H4 (cell line): ENCODE measurements around the gene CHRM1. TPM values are rescaled to one million over a fixed set of nuclear protein-coding genes. Genes with fewer than 3 reads are reported as not detected.

ENCODE experiments used
- DNase-seq: peaks from one replicate; pipeline ENCODE4 v3.0.0-alpha.2; 2015; ENCODE audit warnings: low spot score
- total RNA-seq: library from RNA; depleted of rRNA; stranded (reverse); fragments of >200 nt; shearing (Covaris generic); gene quantifications from 2 replicates; pipeline ENCODE4 v1.2.3, GENCODE V29; 2014

CHRM1 gene
- total RNA-seq, 1 experiment from 2014 or later, result not detected

- DNase-seq, result no peak
These were observed 15.9 kb downstream of the CHRM1 start for GRCh38 chr11:62905296-62905695.

GRCh38 chr11:62902932-62903331 lies 18.2 kb downstream of the CHRM1 start:
- DNase-seq, result no peak

GRCh38 chr11:62898027-62898426 lies 23.1 kb downstream of the CHRM1 start:
- DNase-seq, result no peak

GRCh38 chr11:62897311-62897710 lies 23.9 kb downstream of the CHRM1 start:
- no peak for DNase-seq

- DNase-seq, result no peak
These were observed 25.1 kb downstream of the CHRM1 start for GRCh38 chr11:62896049-62896448.

GRCh38 chr11:62895501-62895900 lies 25.7 kb downstream of the CHRM1 start:
- no peak for DNase-seq

GRCh38 chr11:62892077-62892922 lies 28.9 kb downstream of the CHRM1 start:
- DNase-seq, result no peak

- no peak for DNase-seq
These were observed 31.4 kb downstream of the CHRM1 start for GRCh38 chr11:62889484-62890437.

GRCh38 chr11:62889126-62889483 lies 32.1 kb downstream of the CHRM1 start:
- DNase-seq, result no peak

GRCh38 chr11:62888406-62888805 lies 32.8 kb downstream of the CHRM1 start:
- DNase-seq, result no peak

- DNase-seq, result no peak
These were observed 35.9 kb downstream of the CHRM1 start for GRCh38 chr11:62885137-62885750.

- DNase-seq, result no peak
These were observed 37.5 kb downstream of the CHRM1 start for GRCh38 chr11:62883673-62884072.

- no peak for DNase-seq
These were observed 38.2 kb downstream of the CHRM1 start for GRCh38 chr11:62882788-62883501.

- DNase-seq, result no peak
These were observed 38.8 kb downstream of the CHRM1 start for GRCh38 chr11:62882431-62882749.

- peak; percentile 98 for DNase-seq
These were observed 39.4 kb downstream of the CHRM1 start for GRCh38 chr11:62881579-62882430.

GRCh38 chr11:62880803-62881578 lies 40.2 kb downstream of the CHRM1 start, which contains the start of gene SLC3A2:
Gene SLC3A2, plus strand, starts transcription at chr11:62880896. Its CDS starts 128 bp downstream, at chr11:62881024.
- DNase-seq, result peak; percentile 79

- DNase-seq, result no peak
These were observed 40.8 kb downstream of the CHRM1 start for GRCh38 chr11:62880231-62880802.

- no peak for DNase-seq
These were observed 41.8 kb downstream of the CHRM1 start for GRCh38 chr11:62879235-62879978.

- no peak for DNase-seq
These were observed 44.5 kb downstream of the CHRM1 start for GRCh38 chr11:62876712-62877111.
